Measurements from ENCODE around the gene SP1. TPM values are rescaled to one million over a fixed set of nuclear protein-coding genes. Genes with fewer than 3 reads are reported as not detected.
"Not testable (repeated sequence)": the region's sequence is repeated elsewhere in the genome, so short reads cannot be mapped to it uniquely, and the experiment has no call there.

The SP1 gene
- 30.3 TPM for total RNA-seq

- Histone ChIP-seq H3K36me3 (ENCODE audit: control insufficient read depth in 3 of 3, insufficient read depth in 3 of 3, low read length in 3 of 3) (peaks cover 22 to 27% (median 24%) of the 10 kb centered on the region in 3 donors), H3K27ac (ENCODE audit: low read depth, low read length) (peak within 1 kb of the TSS; percentile 96), H3K9ac (ENCODE audit: low read depth in 1 of 3, low read length in 3 of 3) (peak within 1 kb of the TSS; percentile 85 to 97 (median 97)), H3K9me3 (ENCODE audit: control insufficient read depth in 3 of 3, low read length in 3 of 3) (no peaks in the 10 kb centered on the region), H3K4me1 (ENCODE audit: control insufficient read depth in 3 of 3, insufficient read depth in 3 of 3, low read length in 3 of 3) (peaks cover 39 to 43% (median 41%) of the 10 kb centered on the region in 3 donors), H3K27me3 (ENCODE audit: control insufficient read depth in 3 of 3, insufficient read depth in 3 of 3, low read length in 3 of 3) (no peaks in the 10 kb centered on the region), H3K4me3 (ENCODE audit: low read length in 3 of 3) (peak within 1 kb of the TSS; percentile 83 to 97 (median 94))
Observed at GRCh38 chr12:53380104-53380793, at the start of gene SP1. TSS of gene SP1 (plus strand) at chr12:53380176. CDS start at chr12:53380292, 116 bp downstream.

GRCh38 chr12:53330671-53331070 lies 49.3 kb upstream of the SP1 start:
- Histone ChIP-seq H3K9me3 (ENCODE audit: control insufficient read depth in 3 of 3, low read length in 3 of 3) (no peaks in the 10 kb centered on the region), H3K4me3 (ENCODE audit: low read length in 3 of 3) (no peak overlapping the region), H3K9ac (ENCODE audit: low read depth in 1 of 3, low read length in 3 of 3) (no peak overlapping the region), H3K27ac (ENCODE audit: low read depth, low read length) (peak overlapping the region; percentile 23), H3K36me3 (ENCODE audit: control insufficient read depth in 3 of 3, insufficient read depth in 3 of 3, low read length in 3 of 3) (no peaks in the 10 kb centered on the region), H3K4me1 (ENCODE audit: control insufficient read depth in 3 of 3, insufficient read depth in 3 of 3, low read length in 3 of 3) (peaks cover 3 to 6% (median 5%) of the 10 kb centered on the region in 3 donors), H3K27me3 (ENCODE audit: control insufficient read depth in 3 of 3, insufficient read depth in 3 of 3, low read length in 3 of 3) (peaks cover 0 to 34% (median 29%) of the 10 kb centered on the region in 3 donors)

GRCh38 chr12:53332339-53332738 lies 47.6 kb upstream of the SP1 start:
- H3K27me3 ChIP-seq (ENCODE audit: control insufficient read depth in 3 of 3, insufficient read depth in 3 of 3, low read length in 3 of 3) = peaks cover 13 to 46% (median 42%) of the 10 kb centered on the region in 3 donors
- not testable (repeated sequence) for H3K9ac ChIP-seq (ENCODE audit: low read depth in 1 of 3, low read length in 3 of 3); H3K36me3 ChIP-seq (ENCODE audit: control insufficient read depth in 3 of 3, insufficient read depth in 3 of 3, low read length in 3 of 3); H3K27ac ChIP-seq (ENCODE audit: low read depth, low read length); H3K4me1 ChIP-seq (ENCODE audit: control insufficient read depth in 3 of 3, insufficient read depth in 3 of 3, low read length in 3 of 3); H3K9me3 ChIP-seq (ENCODE audit: control insufficient read depth in 3 of 3, low read length in 3 of 3); H3K4me3 ChIP-seq (ENCODE audit: low read length in 3 of 3)

GRCh38 chr12:53332744-53333143 lies 47.2 kb upstream of the SP1 start:
- H3K4me1 ChIP-seq (ENCODE audit: control insufficient read depth in 3 of 3, insufficient read depth in 3 of 3, low read length in 3 of 3) = peaks cover 0 to 2% (median 0%) of the 10 kb centered on the region in 3 donors
- no peak overlapping the region for H3K4me3 ChIP-seq (ENCODE audit: low read length in 3 of 3)
- H3K9me3 ChIP-seq (ENCODE audit: control insufficient read depth in 3 of 3, low read length in 3 of 3) = no peaks in the 10 kb centered on the region
- H3K27ac ChIP-seq (ENCODE audit: low read depth, low read length) = no peak overlapping the region
- peaks cover 17 to 50% (median 46%) of the 10 kb centered on the region in 3 donors for H3K27me3 ChIP-seq (ENCODE audit: control insufficient read depth in 3 of 3, insufficient read depth in 3 of 3, low read length in 3 of 3)
- H3K36me3 ChIP-seq (ENCODE audit: control insufficient read depth in 3 of 3, insufficient read depth in 3 of 3, low read length in 3 of 3) = no peaks in the 10 kb centered on the region
- no peak overlapping the region for H3K9ac ChIP-seq (ENCODE audit: low read depth in 1 of 3, low read length in 3 of 3)

- peaks cover 0 to 2% (median 0%) of the 10 kb centered on the region in 3 donors for H3K4me1 ChIP-seq (ENCODE audit: control insufficient read depth in 3 of 3, insufficient read depth in 3 of 3, low read length in 3 of 3)
- H3K9me3 ChIP-seq (ENCODE audit: control insufficient read depth in 3 of 3, low read length in 3 of 3) = no peaks in the 10 kb centered on the region
- H3K27ac ChIP-seq (ENCODE audit: low read depth, low read length) = no peak overlapping the region
- H3K27me3 ChIP-seq (ENCODE audit: control insufficient read depth in 3 of 3, insufficient read depth in 3 of 3, low read length in 3 of 3) = peaks cover 20 to 53% (median 48%) of the 10 kb centered on the region in 3 donors
- H3K36me3 ChIP-seq (ENCODE audit: control insufficient read depth in 3 of 3, insufficient read depth in 3 of 3, low read length in 3 of 3) = no peaks in the 10 kb centered on the region
- no peak overlapping the region for H3K4me3 ChIP-seq (ENCODE audit: low read length in 3 of 3)
- no peak overlapping the region for H3K9ac ChIP-seq (ENCODE audit: low read depth in 1 of 3, low read length in 3 of 3)
Observed at GRCh38 chr12:53333289-53333688, 46.7 kb upstream of the SP1 start.

GRCh38 chr12:53333845-53334244 lies 46.1 kb upstream of the SP1 start:
- Histone ChIP-seq H3K4me3 (ENCODE audit: low read length in 3 of 3) (no peak overlapping the region), H3K36me3 (ENCODE audit: control insufficient read depth in 3 of 3, insufficient read depth in 3 of 3, low read length in 3 of 3) (no peaks in the 10 kb centered on the region), H3K27me3 (ENCODE audit: control insufficient read depth in 3 of 3, insufficient read depth in 3 of 3, low read length in 3 of 3) (peaks cover 25 to 56% (median 50%) of the 10 kb centered on the region in 3 donors), H3K4me1 (ENCODE audit: control insufficient read depth in 3 of 3, insufficient read depth in 3 of 3, low read length in 3 of 3) (peaks cover 0 to 2% (median 0%) of the 10 kb centered on the region in 3 donors), H3K27ac (ENCODE audit: low read depth, low read length) (no peak overlapping the region), H3K9ac (ENCODE audit: low read depth in 1 of 3, low read length in 3 of 3) (no peak overlapping the region), H3K9me3 (ENCODE audit: control insufficient read depth in 3 of 3, low read length in 3 of 3) (no peaks in the 10 kb centered on the region)

- Histone ChIP-seq H3K4me1 (ENCODE audit: control insufficient read depth in 3 of 3, insufficient read depth in 3 of 3, low read length in 3 of 3) (peaks cover 0 to 2% (median 0%) of the 10 kb centered on the region in 3 donors), H3K9ac (ENCODE audit: low read depth in 1 of 3, low read length in 3 of 3) (no peak overlapping the region), H3K27me3 (ENCODE audit: control insufficient read depth in 3 of 3, insufficient read depth in 3 of 3, low read length in 3 of 3) (peaks cover 25 to 52% (median 47%) of the 10 kb centered on the region in 3 donors), H3K27ac (ENCODE audit: low read depth, low read length) (no peak overlapping the region), H3K4me3 (ENCODE audit: low read length in 3 of 3) (no peak overlapping the region), H3K9me3 (ENCODE audit: control insufficient read depth in 3 of 3, low read length in 3 of 3) (no peaks in the 10 kb centered on the region), H3K36me3 (ENCODE audit: control insufficient read depth in 3 of 3, insufficient read depth in 3 of 3, low read length in 3 of 3) (no peaks in the 10 kb centered on the region)
Observed at GRCh38 chr12:53334822-53335221, 45.2 kb upstream of the SP1 start.

GRCh38 chr12:53336181-53336681 lies 43.7 kb upstream of the SP1 start, which contains the start of gene SP7:
TSS of gene SP7 (minus strand) at chr12:53336354. CDS start at chr12:53335646, 708 bp downstream.
- H3K9me3 ChIP-seq (ENCODE audit: control insufficient read depth in 3 of 3, low read length in 3 of 3) = no peaks in the 10 kb centered on the region
- no peaks in the 10 kb centered on the region for H3K36me3 ChIP-seq (ENCODE audit: control insufficient read depth in 3 of 3, insufficient read depth in 3 of 3, low read length in 3 of 3)
- H3K27ac ChIP-seq (ENCODE audit: low read depth, low read length) = no peak within 1 kb of the TSS
- no peak within 1 kb of the TSS for H3K9ac ChIP-seq (ENCODE audit: low read depth in 1 of 3, low read length in 3 of 3)
- H3K4me1 ChIP-seq (ENCODE audit: control insufficient read depth in 3 of 3, insufficient read depth in 3 of 3, low read length in 3 of 3) = peaks cover 0 to 2% (median 0%) of the 10 kb centered on the region in 3 donors
- peaks cover 25 to 47% (median 44%) of the 10 kb centered on the region in 3 donors for H3K27me3 ChIP-seq (ENCODE audit: control insufficient read depth in 3 of 3, insufficient read depth in 3 of 3, low read length in 3 of 3)
- no peak within 1 kb of the TSS for H3K4me3 ChIP-seq (ENCODE audit: low read length in 3 of 3)

GRCh38 chr12:53338017-53338416 lies 42.0 kb upstream of the SP1 start:
- Histone ChIP-seq H3K9ac (ENCODE audit: low read depth in 1 of 3, low read length in 3 of 3) (no peak overlapping the region), H3K27me3 (ENCODE audit: control insufficient read depth in 3 of 3, insufficient read depth in 3 of 3, low read length in 3 of 3) (peaks cover 25 to 47% (median 40%) of the 10 kb centered on the region in 3 donors), H3K4me1 (ENCODE audit: control insufficient read depth in 3 of 3, insufficient read depth in 3 of 3, low read length in 3 of 3) (peaks cover 0 to 2% (median 0%) of the 10 kb centered on the region in 3 donors), H3K9me3 (ENCODE audit: control insufficient read depth in 3 of 3, low read length in 3 of 3) (no peaks in the 10 kb centered on the region), H3K27ac (ENCODE audit: low read depth, low read length) (no peak overlapping the region), H3K36me3 (ENCODE audit: control insufficient read depth in 3 of 3, insufficient read depth in 3 of 3, low read length in 3 of 3) (no peaks in the 10 kb centered on the region), H3K4me3 (ENCODE audit: low read length in 3 of 3) (no peak overlapping the region)

- Histone ChIP-seq H3K9ac (ENCODE audit: low read depth in 1 of 3, low read length in 3 of 3) (no peak overlapping the region), H3K4me1 (ENCODE audit: control insufficient read depth in 3 of 3, insufficient read depth in 3 of 3, low read length in 3 of 3) (peaks cover 0 to 2% (median 0%) of the 10 kb centered on the region in 3 donors), H3K9me3 (ENCODE audit: control insufficient read depth in 3 of 3, low read length in 3 of 3) (no peaks in the 10 kb centered on the region), H3K27ac (ENCODE audit: low read depth, low read length) (no peak overlapping the region), H3K4me3 (ENCODE audit: low read length in 3 of 3) (no peak overlapping the region), H3K27me3 (ENCODE audit: control insufficient read depth in 3 of 3, insufficient read depth in 3 of 3, low read length in 3 of 3) (peaks cover 25 to 42% (median 33%) of the 10 kb centered on the region in 3 donors), H3K36me3 (ENCODE audit: control insufficient read depth in 3 of 3, insufficient read depth in 3 of 3, low read length in 3 of 3) (no peaks in the 10 kb centered on the region)
Observed at GRCh38 chr12:53338916-53339315, 41.1 kb upstream of the SP1 start.
